GM23248 (cell line): ENCODE data around the gene STXBP6.

ENCODE experiments used
- EZH2 ChIP-seq: fragments of 200-600 bp; sonication (generic); IDR thresholded peaks from 2 replicates; pipeline ENCODE4 v1.6.1; 2018; ENCODE audit warnings: antibody characterized with exemption, mild to moderate bottlenecking; ENCODE audit not compliant: insufficient read depth, poor library complexity, severe bottlenecking
- EZH2phosphoT487 ChIP-seq: fragments of 200-600 bp; sonication (generic); IDR thresholded peaks from 2 replicates; pipeline ENCODE4 v1.6.1; 2018; ENCODE audit warnings: antibody characterized with exemption, moderate library complexity, mild to moderate bottlenecking, low read depth; ENCODE audit not compliant: insufficient read depth

- TF ChIP-seq EZH2 = no peak
- no peak for TF ChIP-seq EZH2phosphoT487
Measured at GRCh38 chr14:24964048-24964447, 85.9 kb downstream of the STXBP6 start.
